Fibroblast of villous mesenchyme (primary cell): Measurements from ENCODE around the gene EEF1AKMT1. TPM values are rescaled to one million over a fixed set of nuclear protein-coding genes. Genes with fewer than 3 reads are reported as not detected.

Experiments
- DNase-seq: peaks from one replicate; pipeline ENCODE4 v3.0.0-alpha.2; 2010; ENCODE audit warnings: low read depth
- H3K4me3 ChIP-seq: 2 replicates; pipeline ENCODE4 v1.5.1; 2011; ENCODE audit warnings: low read depth, mild to moderate bottlenecking, low read length
- CTCF ChIP-seq: IDR thresholded peaks from 2 replicates; pipeline ENCODE4 v1.5.1; 2012; ENCODE audit warnings: low read depth, mild to moderate bottlenecking, low read length; ENCODE audit not compliant: insufficient read depth
- total RNA-seq: library from RNA; depleted of rRNA; stranded (reverse); fragments of >200 nt; gene quantifications from 2 replicates; pipeline ENCODE4 v1.2.3, GENCODE V29; 2012

The EEF1AKMT1 gene
- total RNA-seq, 1 donor: 16.4 TPM

- no peak for TF ChIP-seq CTCF
- no peak overlapping the region for H3K4me3 ChIP-seq
- no peak for DNase-seq
Measured at GRCh38 chr13:20738616-20739015, 35.1 kb downstream of the EEF1AKMT1 start.

- no peak overlapping the region for H3K4me3 ChIP-seq
- no peak for DNase-seq
- no peak for TF ChIP-seq CTCF
Measured at GRCh38 chr13:20729633-20730585, 43.9 kb downstream of the EEF1AKMT1 start.

GRCh38 chr13:20728579-20729311 lies 45.0 kb downstream of the EEF1AKMT1 start:
- DNase-seq: no peak
- H3K4me3 ChIP-seq: no peak overlapping the region
- TF ChIP-seq CTCF: no peak

GRCh38 chr13:20727856-20728255 lies 45.9 kb downstream of the EEF1AKMT1 start:
- H3K4me3 ChIP-seq: no peak overlapping the region
- no peak for DNase-seq
- TF ChIP-seq CTCF: no peak

- H3K4me3 ChIP-seq: peak overlapping the region; percentile 54
- no peak for TF ChIP-seq CTCF
- DNase-seq: peak; percentile 73
Measured at GRCh38 chr13:20721454-20722357, 52.1 kb downstream of the EEF1AKMT1 start.

GRCh38 chr13:20721058-20721453 lies 52.7 kb downstream of the EEF1AKMT1 start:
- no peak for DNase-seq
- no peak for TF ChIP-seq CTCF
- H3K4me3 ChIP-seq: no peak overlapping the region
